Activated T-cell treated with anti-CD3 and anti-CD28 coated beads for 4 hours (primary cell): ENCODE data around the gene HOXC5.

Experiments
- DNase-seq: peaks from one replicate; pipeline ENCODE4 v3.0.0-alpha.2; 2020

The HOXC5 gene

GRCh38 chr12:54050482-54050810 is 17.6 kb downstream of the HOXC5 start:
- no peak for DNase-seq

DNA sequence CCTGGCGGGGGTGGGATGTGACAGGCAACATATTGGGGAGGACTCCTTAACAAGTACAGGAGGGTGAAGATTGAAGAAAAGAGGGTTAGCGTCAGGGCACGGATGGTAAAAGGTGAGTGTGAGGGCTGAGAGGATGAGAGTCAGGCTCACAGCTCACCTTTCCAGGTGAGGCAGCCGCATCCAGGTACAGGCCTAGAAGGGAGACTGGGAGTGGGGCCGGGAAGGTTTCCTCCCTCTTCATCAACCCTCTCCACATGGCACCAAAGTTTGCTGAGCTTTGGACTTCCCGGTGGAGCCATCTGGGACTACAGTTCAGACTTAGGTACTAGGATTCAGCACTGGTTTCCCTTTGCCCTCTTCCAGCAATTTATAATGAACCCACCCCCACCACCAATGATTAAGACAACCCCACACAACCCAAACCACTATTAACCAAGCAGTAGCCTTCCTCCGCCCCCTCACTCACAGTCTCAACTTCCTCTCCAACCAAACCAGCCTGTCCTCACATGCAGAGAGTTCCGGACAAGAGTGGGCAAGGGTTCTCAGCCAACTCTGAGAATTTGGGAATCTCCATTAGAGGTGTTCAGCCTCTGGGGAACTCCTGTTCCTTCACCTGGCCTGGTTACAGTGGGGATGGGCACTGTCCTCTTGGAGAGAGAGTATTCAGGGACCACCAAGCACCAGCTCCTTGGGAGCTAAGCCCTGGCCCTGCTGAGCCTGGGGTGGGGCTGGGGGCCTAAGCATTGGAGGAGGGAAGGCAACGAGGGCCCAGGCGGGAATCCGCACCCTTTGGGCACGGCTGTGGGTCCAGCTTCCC is 18.4 kb downstream of the HOXC5 start:
- DNase-seq = no peak

- DNase-seq = no peak
Observed at GRCh38 chr12:54051874-54052437, 19.1 kb downstream of the HOXC5 start.

- DNase-seq = no peak
Observed at GRCh38 chr12:54052438-54053002, 19.7 kb downstream of the HOXC5 start.

- no peak for DNase-seq
Observed at GRCh38 chr12:54053003-54053750, 20.3 kb downstream of the HOXC5 start.

- DNase-seq = no peak
Observed at GRCh38 chr12:54053751-54054741, 21.2 kb downstream of the HOXC5 start, which contains the start of gene HOXC4. HOXC4 (plus strand) TSS chr12:54053835; CDS start chr12:54053923, 88 bp downstream.

DNA sequence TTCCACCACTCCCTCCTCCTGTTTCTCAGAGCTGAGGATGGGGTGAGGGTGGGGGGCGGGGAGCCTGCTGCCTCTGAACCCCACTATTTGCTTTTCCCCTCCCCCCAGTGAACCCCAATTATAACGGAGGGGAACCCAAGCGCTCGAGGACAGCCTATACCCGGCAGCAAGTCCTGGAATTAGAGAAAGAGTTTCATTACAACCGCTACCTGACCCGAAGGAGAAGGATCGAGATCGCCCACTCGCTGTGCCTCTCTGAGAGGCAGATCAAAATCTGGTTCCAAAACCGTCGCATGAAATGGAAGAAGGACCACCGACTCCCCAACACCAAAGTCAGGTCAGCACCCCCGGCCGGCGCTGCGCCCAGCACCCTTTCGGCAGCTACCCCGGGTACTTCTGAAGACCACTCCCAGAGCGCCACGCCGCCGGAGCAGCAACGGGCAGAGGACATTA is 21.9 kb downstream of the HOXC5 start:
- no peak for DNase-seq

DNA sequence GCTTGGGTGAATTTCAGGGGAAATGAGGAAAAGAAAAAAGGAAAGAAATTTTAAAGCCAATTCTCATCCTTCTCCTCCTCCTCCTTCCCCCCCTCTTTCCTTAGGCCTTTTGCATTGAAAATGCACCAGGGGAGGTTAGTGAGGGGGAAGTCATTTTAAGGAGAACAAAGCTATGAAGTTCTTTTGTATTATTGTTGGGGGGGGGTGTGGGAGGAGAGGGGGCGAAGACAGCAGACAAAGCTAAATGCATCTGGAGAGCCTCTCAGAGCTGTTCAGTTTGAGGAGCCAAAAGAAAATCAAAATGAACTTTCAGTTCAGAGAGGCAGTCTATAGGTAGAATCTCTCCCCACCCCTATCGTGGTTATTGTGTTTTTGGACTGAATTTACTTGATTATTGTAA is 22.7 kb downstream of the HOXC5 start:
- DNase-seq = no peak

DNA sequence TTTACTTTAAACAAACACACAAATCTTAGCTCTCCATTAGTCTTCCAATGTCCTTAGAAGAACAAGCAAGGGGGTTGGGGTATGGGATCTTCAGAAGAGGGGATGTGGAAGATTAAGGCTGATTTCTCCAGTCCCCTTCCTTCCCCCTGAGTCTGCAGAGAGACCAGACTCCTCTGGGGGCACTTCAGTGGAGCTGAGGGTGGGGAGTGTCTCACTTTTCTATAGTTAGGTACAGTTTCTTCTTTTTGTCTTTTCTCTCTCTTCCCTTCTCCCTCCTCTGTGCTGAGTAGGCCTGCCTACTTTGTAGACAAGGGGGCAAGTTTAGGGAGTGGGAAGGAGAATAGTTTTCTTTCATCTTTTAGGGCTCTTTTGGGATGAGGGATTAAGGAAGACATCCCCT is 23.3 kb downstream of the HOXC5 start:
- DNase-seq = no peak

DNA sequence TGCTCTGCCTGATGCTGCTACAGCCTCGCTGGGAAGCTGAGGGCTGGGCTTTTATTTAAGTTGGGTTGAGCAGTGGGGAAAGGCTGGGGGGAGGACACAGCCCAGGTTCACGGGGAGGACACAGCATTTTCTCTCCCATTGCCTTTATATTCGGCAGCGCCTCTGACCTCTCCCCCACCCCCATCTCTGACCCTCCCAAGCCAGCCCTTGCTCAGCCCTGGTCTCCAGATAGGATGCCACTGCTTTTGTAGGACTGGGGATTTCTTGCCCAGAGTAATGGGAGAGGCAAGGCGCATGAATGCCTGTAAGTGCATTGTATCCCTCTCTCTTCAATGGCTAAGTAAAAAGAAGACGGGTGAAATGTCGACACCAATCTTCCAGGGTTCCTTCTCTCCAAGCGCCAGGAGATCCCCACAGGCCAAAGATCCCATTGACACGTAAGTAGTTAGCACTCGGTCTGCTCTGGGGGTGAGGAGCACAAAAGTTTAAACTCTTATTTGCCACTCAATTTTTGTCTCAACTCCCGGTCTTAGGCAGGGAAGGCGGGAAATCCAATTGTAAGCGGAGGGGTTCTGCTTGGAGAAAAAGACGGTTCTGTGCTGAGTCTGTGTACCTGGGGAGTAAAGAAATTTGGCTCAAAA is 25.4 kb downstream of the HOXC5 start:
- DNase-seq = no peak

DNA sequence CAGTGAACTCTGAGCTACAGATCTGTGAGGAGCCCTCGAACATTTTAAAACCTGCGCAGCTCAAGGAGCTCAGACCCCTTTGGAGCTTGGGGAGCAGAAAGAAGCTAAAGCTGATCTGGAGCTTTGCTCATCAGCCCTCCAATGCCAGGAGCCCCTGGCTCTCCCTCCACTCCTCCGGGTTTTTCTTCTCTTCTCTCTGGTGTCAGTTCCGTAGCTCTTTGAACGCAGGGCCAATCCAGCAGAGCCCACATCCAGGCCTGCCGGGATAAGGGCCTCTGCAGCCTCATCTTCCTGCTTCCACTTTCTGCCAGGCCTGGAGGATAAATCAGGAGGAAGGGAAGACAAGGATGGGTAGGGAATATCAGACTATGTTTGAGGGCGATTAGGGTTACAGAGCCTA is 26.8 kb downstream of the HOXC5 start:
- DNase-seq = no peak

DNA sequence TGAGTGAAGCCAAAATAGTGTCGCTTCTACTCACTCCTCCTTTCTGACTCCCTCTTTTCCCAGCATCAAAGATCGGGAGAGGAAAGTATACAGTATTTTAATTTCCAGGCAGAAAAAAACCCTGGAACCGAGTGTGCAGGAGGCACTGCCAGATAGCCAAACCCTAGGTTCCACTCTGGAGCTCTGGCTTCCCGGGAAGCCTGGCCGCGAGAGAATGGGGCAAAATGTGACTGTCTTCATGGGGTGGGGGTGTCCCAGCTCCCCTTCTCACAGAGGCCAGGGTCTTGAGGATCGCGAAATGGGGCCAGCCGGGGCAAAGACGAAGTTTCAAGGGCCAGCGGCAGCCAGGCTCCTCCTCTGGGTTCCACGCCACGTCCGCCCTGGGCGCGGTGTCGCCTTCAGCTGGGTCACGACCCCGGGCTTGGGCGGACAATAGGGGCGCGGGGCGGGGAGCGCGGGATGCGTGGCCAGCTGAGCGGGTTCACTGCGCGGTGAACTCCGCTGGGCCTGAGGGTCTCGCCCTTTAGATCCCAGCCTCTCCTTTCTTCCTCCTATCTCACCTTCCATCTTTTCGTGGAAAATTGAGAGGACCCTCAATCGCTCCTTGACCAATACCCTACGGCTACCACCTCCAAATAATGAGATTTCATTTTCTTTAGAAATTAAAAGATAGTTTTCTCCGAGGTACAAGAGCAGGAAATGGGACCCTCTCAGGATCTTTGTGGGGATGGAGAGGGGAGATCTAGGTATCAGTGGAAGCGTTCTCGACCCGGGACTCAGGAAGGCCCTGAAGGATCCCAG is 27.5 kb downstream of the HOXC5 start:
- DNase-seq = no peak

DNA sequence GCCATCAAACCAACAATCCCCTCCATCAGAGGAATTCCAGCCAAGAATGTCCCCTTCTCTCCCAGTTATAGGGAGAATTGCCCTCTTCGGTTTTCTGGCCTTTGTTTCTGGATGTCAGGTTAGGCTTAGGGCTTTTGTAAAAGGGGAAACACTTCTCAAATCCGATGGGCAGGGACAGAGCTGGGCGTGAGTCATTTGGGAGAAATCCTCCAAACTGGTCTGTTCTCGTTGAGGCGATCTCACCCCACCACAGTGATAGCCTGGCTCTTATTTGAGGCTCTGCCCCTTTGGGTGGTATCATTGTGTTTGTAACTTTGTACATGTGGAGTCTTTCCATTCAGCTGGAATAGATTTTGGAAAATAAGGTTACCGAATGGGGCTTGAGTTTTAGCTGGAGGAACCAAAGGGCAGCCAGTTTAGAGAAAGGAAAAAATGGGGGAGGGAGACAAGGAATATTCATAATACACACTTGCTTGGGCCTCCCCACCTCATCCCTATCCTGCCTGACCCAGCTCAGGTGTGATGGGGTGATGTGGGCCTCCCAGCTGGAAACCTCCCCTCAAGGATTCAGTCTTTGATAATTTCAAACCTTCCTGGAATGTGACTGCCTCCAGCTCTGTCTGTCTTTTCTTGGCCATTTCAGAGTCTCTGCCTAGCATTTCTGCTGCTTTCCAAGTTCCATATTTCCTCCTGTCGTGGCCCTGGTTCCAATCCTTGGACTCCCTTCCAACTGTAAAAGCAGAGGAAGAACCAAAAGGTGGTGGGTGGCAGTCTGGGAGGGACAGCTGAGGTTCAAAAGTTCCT is 28.3 kb downstream of the HOXC5 start:
- no peak for DNase-seq

DNA sequence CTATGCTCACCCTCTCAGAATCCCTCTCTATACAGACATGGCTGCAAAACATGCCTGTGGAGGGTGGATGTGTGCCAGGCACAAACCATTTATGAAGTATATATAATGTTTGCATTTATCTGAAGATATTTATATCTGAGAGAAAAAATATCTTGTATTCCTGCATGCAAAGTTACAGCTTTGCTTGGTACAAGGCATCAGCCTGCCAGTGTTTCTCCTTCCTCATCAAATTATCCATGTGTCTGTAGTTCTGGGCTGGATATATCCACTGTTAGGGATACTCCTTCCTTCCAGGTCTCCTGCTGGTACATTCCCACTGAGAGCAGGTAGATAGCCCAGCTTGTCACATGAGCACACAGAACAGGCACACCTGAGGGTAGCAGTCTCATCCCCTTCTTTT is 32.8 kb downstream of the HOXC5 start:
- no peak for DNase-seq

- no peak for DNase-seq
Observed at GRCh38 chr12:54066408-54066807, 33.6 kb downstream of the HOXC5 start.

GRCh38 chr12:54068418-54069070 is 35.7 kb downstream of the HOXC5 start:
- no peak for DNase-seq

- DNase-seq = no peak
Observed at GRCh38 chr12:54071942-54072341, 39.1 kb downstream of the HOXC5 start.

- no peak for DNase-seq
Observed at GRCh38 chr12:54074308-54074707, 41.5 kb downstream of the HOXC5 start.

DNA sequence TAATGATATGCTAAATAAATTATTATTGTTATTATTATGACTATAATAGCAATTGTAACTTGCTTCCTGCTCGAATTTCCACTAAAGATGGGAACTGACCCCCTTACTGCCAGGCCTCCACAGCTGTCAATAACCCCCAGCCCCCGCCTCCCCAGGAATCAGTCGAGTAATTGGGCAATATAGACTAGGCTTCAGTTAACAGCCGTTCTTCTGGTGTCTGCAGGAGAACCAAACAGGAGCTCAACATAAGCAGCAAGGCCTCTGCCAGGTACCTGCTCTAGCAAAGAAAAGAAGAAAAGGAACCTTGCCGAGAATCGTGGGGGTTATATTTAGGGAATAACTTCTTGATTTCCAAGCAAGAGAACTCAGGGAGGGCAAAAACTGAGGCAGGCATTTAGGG is 42.6 kb downstream of the HOXC5 start:
- DNase-seq = no peak

- DNase-seq = no peak
Observed at GRCh38 chr12:54075974-54076373, 43.1 kb downstream of the HOXC5 start.
